GM18907 (cell line): Measurements from ENCODE around the gene LTBP2.
A peak's percentile ranks its signal among the peaks of the same experiment; 100 is the strongest.

Experiments
- ATAC-seq: cut with Tn5 transposase; IDR thresholded peaks from one replicate; pipeline ENCODE4 v1.9.1; 2021; ENCODE audit warnings: mild to moderate bottlenecking, moderate library complexity; ENCODE audit not compliant: unreplicated experiment

The LTBP2 gene

GRCh38 chr14:74638966-74639365 is 26.9 kb upstream of the LTBP2 start:
- no peak for ATAC-seq

DNA sequence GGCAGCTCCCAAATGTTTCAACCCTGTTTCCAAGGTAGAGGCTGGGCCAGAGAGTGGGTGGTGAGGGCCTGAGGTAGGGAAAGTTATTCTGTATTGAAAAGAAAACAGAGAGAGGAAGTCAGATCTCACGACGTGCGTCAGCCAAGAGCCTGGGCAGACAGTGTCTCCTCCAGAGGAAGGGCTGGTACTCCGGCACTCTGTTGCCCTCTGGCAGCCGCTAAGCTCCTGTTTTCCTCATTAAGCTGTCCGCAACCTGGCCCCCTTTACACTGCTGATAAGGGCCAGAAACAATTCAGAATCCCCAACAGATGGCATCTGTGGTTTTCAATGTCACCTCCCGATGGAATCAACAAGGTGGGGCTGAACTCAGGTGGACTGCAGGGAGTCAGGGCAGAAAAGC is 26.0 kb upstream of the LTBP2 start:
- no peak for ATAC-seq

DNA sequence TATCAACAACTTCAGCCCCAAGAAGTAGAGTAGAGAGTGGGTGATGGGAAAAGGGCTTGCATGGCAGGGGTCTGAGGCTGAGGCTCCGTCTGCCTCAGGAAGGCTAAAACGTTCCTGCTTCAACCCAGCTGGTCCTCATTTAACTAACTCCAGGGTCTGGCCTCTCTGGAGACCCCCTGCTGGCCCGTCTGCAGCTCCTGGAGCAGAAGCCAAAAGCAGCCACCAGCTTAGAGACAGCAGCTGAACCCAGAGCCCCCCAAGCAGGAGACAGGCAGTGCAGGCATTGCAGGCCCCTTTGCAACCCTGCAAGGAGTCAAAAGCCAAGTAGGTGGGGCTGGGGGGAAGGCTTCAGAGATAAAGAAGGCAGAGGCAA is 25.1 kb upstream of the LTBP2 start:
- ATAC-seq = no peak

DNA sequence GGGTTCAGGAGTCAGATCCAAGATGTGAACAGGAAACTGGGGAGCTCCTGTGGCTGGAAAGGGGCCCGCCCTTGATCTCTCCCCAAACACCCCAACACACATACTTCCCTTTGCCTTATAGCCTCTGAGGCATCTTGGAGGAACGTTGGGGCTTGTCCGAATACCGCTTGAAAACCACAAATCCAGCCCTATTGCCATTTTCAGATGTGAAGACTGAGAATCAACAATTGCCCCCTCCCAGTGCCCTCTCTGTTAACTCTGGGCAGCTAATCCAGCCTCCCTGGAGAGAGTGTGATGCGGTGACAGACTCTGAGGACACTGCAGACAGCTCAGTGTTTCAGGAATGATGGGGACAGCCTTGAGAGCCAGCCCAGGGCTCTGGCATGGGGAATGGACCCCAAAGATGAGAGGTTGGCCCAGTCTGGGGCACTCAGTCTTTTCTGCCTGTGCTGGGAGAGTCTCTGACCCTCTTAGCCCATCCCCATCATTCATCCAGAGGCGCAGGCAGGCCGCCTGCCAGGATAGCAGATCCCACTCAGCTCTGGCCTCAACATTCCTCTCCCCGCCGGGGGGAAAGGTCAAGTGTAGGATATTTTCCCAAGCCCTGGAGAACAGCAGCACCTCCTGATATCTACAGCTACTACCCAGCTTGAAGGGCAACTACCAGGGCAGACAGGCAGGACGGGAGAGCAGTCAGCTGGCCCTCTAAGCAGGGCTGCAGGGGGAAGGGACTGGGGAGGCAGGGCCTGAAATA is 24.6 kb upstream of the LTBP2 start:
- no peak for ATAC-seq

- no peak for ATAC-seq
Measured at GRCh38 chr14:74635847-74636246, 23.8 kb upstream of the LTBP2 start.

DNA sequence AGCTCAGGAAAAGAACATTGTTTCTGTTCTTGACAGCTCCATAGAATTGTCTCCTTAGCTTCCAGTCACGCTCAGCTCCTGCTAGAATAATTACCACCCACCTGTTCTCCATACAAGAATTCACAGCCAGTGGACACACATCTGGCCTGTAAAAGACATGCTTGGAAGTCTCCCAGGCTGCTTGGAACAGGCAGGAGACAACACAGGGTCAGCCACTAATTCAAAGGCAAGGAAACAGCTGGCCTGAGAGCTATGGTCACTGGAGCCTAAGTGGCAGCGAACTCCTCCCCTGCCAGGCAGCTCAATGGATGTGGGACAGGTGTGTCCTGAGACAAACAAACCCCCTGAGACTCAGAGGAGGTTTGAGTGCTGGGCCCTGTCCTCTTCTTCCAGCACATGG is 22.9 kb upstream of the LTBP2 start:
- no peak for ATAC-seq

DNA sequence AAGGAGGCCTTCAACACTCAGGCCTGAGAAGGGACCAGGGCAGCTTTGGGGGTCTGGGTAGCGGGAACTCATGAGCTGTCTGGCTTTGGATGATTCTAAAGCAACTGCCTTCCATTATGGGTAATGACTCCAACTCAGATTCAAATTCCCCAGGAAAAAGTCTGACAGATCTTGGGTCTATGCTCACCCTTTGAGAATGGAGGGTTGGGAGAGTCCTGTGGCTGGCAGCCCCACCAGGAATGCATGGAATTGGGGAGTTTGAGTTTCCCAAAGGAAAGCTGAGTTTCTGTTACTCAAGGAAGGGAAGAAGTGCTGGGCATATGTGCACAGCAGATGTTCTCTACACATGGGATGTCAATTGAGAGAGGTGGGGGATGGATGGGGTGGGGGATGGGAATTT is 22.4 kb upstream of the LTBP2 start:
- ATAC-seq = no peak

GRCh38 chr14:74630881-74631690 is 19.0 kb upstream of the LTBP2 start:
- no peak for ATAC-seq

DNA sequence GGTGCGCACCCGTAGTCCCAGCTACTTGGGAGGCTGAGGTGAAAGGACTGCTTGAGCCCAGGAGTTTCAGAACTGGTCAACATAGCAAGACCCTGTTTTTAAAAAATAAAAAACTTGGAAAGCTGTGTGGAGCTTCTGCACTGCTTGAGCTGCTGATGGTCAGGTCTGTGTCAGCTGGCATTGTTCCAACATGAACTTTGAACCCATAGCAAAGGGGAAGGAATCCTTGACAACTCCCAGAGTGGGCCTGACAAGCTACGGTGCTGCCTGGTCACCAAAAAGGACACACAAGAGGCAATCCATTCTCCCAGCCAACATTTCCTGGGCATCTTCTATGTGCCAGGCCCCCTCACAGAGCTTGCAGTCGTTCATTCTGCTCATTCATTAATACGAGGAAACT is 16.4 kb upstream of the LTBP2 start:
- ATAC-seq = no peak

DNA sequence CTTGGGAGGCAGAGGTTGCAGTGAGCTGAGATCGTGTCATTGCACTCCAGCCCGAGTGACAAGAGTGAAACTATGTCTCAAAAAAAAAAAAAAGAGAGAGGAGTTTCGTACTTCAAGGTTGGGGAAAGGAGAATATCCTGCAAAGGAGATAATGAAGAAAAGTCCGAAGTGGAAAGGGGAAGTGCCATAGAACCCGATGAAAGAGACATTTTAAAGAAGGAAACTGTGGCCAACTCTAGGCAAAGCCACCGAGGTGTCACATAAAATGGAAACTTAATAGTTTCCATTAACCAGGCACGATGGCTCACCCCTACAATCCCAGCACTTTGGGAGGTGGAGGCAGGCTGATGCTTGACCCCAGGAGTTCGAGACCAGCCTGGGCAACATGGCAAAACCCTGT is 15.0 kb upstream of the LTBP2 start:
- ATAC-seq = no peak

DNA sequence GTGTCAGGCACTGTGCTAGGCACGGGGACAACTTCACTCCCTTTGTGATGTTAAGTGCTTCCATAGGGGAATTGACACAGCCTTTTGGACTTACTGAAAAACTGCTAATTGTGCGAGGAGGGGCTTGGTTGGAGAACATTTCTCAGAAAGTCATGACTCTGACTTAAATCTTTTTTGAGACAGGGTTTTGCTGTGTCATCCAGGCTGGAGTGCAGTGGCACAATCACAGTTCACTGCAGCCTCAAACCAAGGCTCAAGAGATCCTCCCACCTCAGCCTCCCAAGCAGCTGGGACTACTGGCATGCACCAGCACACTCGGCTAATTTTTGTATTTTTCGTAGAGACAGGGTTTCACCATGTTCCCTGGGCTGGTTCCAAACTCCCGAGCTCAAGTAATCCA is 10.2 kb upstream of the LTBP2 start:
- ATAC-seq = no peak

GRCh38 chr14:74621556-74621955 is 9.5 kb upstream of the LTBP2 start:
- ATAC-seq = no peak

DNA sequence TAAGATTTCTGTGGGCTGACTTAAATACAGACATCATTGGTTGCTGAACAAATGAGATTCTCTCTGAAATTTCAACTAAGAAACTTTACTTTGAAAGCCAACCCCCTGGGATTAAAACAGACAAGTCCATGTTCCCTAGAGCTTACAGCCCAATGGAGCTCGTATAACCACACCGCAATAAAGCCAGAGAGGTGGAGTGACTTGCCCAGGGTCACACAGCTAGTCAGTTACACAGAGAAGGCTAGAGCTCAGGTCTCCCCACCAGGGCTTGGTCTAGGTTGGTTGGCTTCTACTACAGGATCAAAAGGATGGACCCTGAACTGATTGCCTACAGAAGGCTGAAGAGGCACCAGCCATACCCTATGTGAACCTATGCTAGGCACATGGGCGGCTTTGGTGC is 8.9 kb upstream of the LTBP2 start:
- no peak for ATAC-seq

GRCh38 chr14:74620497-74620921 is 8.5 kb upstream of the LTBP2 start:
- ATAC-seq = no peak

DNA sequence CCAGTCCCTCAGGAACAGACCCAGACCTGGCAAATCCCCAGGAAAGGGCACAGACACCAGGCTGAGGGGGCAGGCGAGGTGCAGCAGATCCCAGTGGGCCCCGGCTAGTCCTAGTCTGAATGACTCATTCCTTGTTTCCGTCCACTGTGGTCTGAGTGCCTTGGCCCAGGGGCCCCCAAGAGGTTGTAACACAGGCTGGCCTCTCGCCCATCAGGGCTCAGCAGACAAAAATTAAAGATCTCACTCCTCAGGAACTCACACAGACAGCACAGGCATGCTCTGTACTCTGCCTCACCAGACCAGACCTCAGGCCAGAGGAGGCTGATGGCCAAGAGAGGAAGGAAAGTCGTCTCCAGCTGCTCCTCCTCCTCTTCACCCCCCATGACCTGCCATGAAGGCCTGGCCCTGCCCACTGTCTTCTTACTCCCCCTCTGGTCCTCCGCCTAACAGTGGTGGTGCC is 7.7 kb upstream of the LTBP2 start:
- ATAC-seq = no peak

GRCh38 chr14:74618078-74618952 is 6.3 kb upstream of the LTBP2 start:
- peak; percentile 44 for ATAC-seq

DNA sequence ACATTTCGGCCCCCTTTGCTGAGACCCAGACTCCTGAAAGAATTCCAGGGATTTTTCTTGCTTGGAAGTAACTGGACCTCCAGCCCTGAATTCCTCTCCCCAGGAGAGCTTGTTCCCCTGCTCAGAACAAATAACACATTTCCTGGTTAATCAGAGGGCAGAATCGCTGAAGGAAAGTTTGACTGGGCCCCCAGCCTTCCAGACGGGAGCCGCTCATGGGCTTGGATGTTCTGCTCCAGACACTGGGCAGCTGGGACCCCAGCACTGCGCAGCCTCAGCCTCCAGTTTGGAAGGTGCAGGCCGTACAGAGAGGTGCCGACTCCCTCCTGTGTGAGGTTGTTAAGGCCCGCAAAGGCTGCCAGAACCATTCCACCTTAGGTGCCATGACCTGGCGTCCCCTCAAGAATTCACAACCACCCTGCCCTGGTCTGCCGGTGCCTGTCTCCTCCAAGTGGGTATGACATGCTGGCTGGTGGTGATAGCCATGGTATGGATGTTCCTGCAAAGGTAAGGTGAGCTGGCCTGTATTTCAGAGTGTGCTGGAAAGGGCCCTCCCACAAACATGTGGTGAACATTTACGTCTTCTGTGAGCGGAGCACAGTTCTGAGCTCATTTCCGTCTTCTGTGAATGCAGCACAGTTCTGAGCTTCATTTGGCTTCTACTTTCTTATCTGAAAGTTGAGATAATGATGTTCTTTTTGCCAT is 5.1 kb upstream of the LTBP2 start:
- no peak for ATAC-seq

DNA sequence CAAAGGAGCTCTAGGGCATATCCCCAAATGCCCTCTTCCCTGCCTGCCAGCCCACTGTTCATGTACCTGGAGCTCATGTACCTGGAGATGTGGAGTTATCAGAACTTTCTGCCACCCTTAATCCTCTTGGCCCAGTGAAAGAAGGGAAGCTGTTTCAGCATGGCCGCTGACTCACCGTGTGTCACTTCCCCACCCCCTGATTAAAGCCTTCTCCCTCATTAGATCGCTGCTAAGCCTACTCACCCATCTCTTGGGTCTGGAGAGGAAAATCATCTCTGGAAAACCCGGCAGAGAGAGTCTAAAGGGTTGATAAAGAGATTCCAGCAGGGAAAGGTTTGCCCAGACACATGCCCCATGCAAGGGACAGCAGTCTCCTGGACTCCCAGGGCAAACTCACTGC is 4.5 kb upstream of the LTBP2 start:
- no peak for ATAC-seq

GRCh38 chr14:74615735-74616134 is 3.7 kb upstream of the LTBP2 start:
- no peak for ATAC-seq
